H9 (cell line): ENCODE measurements around the gene AIF1L. TPM values are rescaled to one million over a fixed set of nuclear protein-coding genes. Genes with fewer than 3 reads are reported as not detected.

Experiments used
- DNase-seq: peaks from one replicate; pipeline ENCODE4 v3.0.0-alpha.2; 2017
- H2AFZ ChIP-seq: one replicate; pipeline ENCODE4 v1.6.1; 2013; ENCODE audit warnings: mild to moderate bottlenecking, low read length, control low read depth, moderate library complexity
- H2AK5ac ChIP-seq: 2 replicates; pipeline ENCODE4 v1.6.1; 2013; ENCODE audit warnings: low read length, control low read depth, mixed read lengths; ENCODE audit not compliant: insufficient read length
- H2BK120ac ChIP-seq: one replicate; pipeline ENCODE4 v1.6.1; 2013; ENCODE audit warnings: low read depth, mild to moderate bottlenecking, low read length, control low read depth, inconsistent platforms; ENCODE audit not compliant: poor library complexity, severe bottlenecking
- H2BK12ac ChIP-seq: 2 replicates; pipeline ENCODE4 v1.6.1; 2013; ENCODE audit warnings: low read length, control low read depth, mixed read lengths, low read depth; ENCODE audit not compliant: insufficient read length
- H2BK15ac ChIP-seq: 2 replicates; pipeline ENCODE4 v1.6.1; 2013; ENCODE audit warnings: low read depth, low read length, control low read depth
- H2BK20ac ChIP-seq: one replicate; pipeline ENCODE4 v1.6.1; 2013; ENCODE audit warnings: low read depth, mild to moderate bottlenecking, low read length, control low read depth, inconsistent platforms; ENCODE audit not compliant: poor library complexity, severe bottlenecking
- H2BK5ac ChIP-seq: 2 replicates; pipeline ENCODE4 v1.6.1; 2013; ENCODE audit warnings: low read length, control low read depth, mixed read lengths; ENCODE audit not compliant: insufficient read length
- H3K14ac ChIP-seq: 2 replicates; pipeline ENCODE4 v1.6.1; 2013; ENCODE audit warnings: low read length, control low read depth; ENCODE audit not compliant: insufficient read depth
- H3K18ac ChIP-seq: 2 replicates; pipeline ENCODE4 v1.6.1; 2013; ENCODE audit warnings: low read depth, mild to moderate bottlenecking, mixed read lengths, low read length, control low read depth; ENCODE audit not compliant: insufficient read length
- H3K23ac ChIP-seq: 2 replicates; pipeline ENCODE4 v1.6.1; 2013; ENCODE audit warnings: low read length, control low read depth, mixed read lengths, low read depth; ENCODE audit not compliant: insufficient read length
- H3K23me2 ChIP-seq: 2 replicates; pipeline ENCODE4 v1.6.1; 2013; ENCODE audit warnings: low read depth, mild to moderate bottlenecking, mixed read lengths, low read length, control low read depth; ENCODE audit not compliant: insufficient read length, poor library complexity, severe bottlenecking
- H3K27ac ChIP-seq: 2 replicates; pipeline ENCODE4 v1.5.1; 2013; ENCODE audit warnings: low read length, control low read depth, mixed read lengths, low read depth; ENCODE audit not compliant: insufficient read length
- H3K27me3 ChIP-seq: 2 replicates; pipeline ENCODE4 v1.6.1; 2013; ENCODE audit warnings: low read length, control low read depth, inconsistent platforms; ENCODE audit not compliant: insufficient read depth
- H3K4ac ChIP-seq: 2 replicates; pipeline ENCODE4 v1.6.1; 2013; ENCODE audit warnings: low read depth, mild to moderate bottlenecking, control low read depth, inconsistent platforms, low read length, moderate library complexity
- H3K4me1 ChIP-seq: 2 replicates; pipeline ENCODE4 v1.6.1; 2013; ENCODE audit warnings: low read length, control low read depth, inconsistent platforms; ENCODE audit not compliant: insufficient read depth
- H3K4me2 ChIP-seq: 2 replicates; pipeline ENCODE4 v1.6.1; 2013; ENCODE audit warnings: low read length, control low read depth, mixed read lengths; ENCODE audit not compliant: insufficient read length, insufficient read depth
- H3K56ac ChIP-seq: 2 replicates; pipeline ENCODE4 v1.6.1; 2013; ENCODE audit warnings: low read depth, mild to moderate bottlenecking, mixed read lengths, low read length, control low read depth; ENCODE audit not compliant: insufficient read length
- H3K79me1 ChIP-seq: 2 replicates; pipeline ENCODE4 v1.6.1; 2013; ENCODE audit warnings: low read depth, mild to moderate bottlenecking, moderate library complexity, low read length, control low read depth, inconsistent platforms; ENCODE audit not compliant: insufficient read depth, poor library complexity, severe bottlenecking
- H3K79me2 ChIP-seq: 2 replicates; pipeline ENCODE4 v1.6.1; 2013; ENCODE audit warnings: low read length, control low read depth, inconsistent platforms; ENCODE audit not compliant: insufficient read depth
- H3K9ac ChIP-seq: 2 replicates; pipeline ENCODE4 v1.6.1; 2013; ENCODE audit warnings: low read length, control low read depth, mixed read lengths; ENCODE audit not compliant: insufficient read length; ENCODE audit errors: extremely low read depth
- H3K9me3 ChIP-seq: one replicate; pipeline ENCODE4 v1.6.1; 2013; ENCODE audit warnings: low read depth, low read length, inconsistent platforms; ENCODE audit not compliant: control insufficient read depth
- H3T11ph ChIP-seq: one replicate; pipeline ENCODE4 v1.6.1; 2013; ENCODE audit warnings: mild to moderate bottlenecking, low read length, control low read depth, inconsistent platforms
- H4K20me1 ChIP-seq: one replicate; pipeline ENCODE4 v1.6.1; 2013; ENCODE audit not compliant: control insufficient read depth, insufficient read length, insufficient read depth
- H4K5ac ChIP-seq: 2 replicates; pipeline ENCODE4 v1.6.1; 2013; ENCODE audit warnings: low read depth, mild to moderate bottlenecking, mixed read lengths, low read length, control low read depth; ENCODE audit not compliant: insufficient read length
- H4K8ac ChIP-seq: replicated peaks from 2 replicates; pipeline ENCODE4 v1.6.1; 2013; ENCODE audit warnings: low read length, control low read depth, mixed read lengths, low read depth; ENCODE audit not compliant: insufficient read length
- H4K91ac ChIP-seq: 2 replicates; pipeline ENCODE4 v1.6.1; 2013; ENCODE audit warnings: low read depth, mild to moderate bottlenecking, moderate library complexity, mixed read lengths, low read length, control low read depth; ENCODE audit not compliant: insufficient read length
- H3K27ac Mint-ChIP-seq, 3 experiments: 2 replicates in 2 of 3; 3 replicates in 1 of 3; pipeline ENCODE4 v1.8.0; 2020 to 2021; ENCODE audit warnings: mixed read lengths in 3 of 3, mild to moderate bottlenecking in 1 of 3, moderate library complexity in 1 of 3
- H3K27me3 Mint-ChIP-seq: 2 replicates; pipeline ENCODE4 v1.8.0; 2021; ENCODE audit warnings: low read depth, mild to moderate bottlenecking, moderate library complexity, mixed read lengths
- H3K36me3 Mint-ChIP-seq, 3 experiments: 2 replicates in 2 of 3; 3 replicates in 1 of 3; pipeline ENCODE4 v1.8.0; 2020 to 2021; ENCODE audit warnings: low read depth in 3 of 3, mixed read lengths in 3 of 3; ENCODE audit not compliant: insufficient read depth in 1 of 3
- H3K4me1 Mint-ChIP-seq, 2 experiments: 2 replicates each; pipeline ENCODE4 v1.8.0; 2020; ENCODE audit warnings: mixed read lengths in 2 of 2
- H3K4me3 Mint-ChIP-seq, 2 experiments: 2 replicates in 1 of 2; 3 replicates in 1 of 2; pipeline ENCODE4 v1.8.0; 2020 to 2021; ENCODE audit warnings: mild to moderate bottlenecking in 2 of 2, mixed read lengths in 2 of 2, moderate library complexity in 1 of 2
- H3K9me3 Mint-ChIP-seq, 2 experiments: 2 replicates in 1 of 2; 3 replicates in 1 of 2; pipeline ENCODE4 v1.8.0; 2020; ENCODE audit warnings: mild to moderate bottlenecking in 2 of 2, mixed read lengths in 2 of 2, moderate library complexity in 1 of 2
- CTCF ChIP-seq: fragments of 200-600 bp; sonication (generic); conservative IDR thresholded peaks from 3 replicates; pipeline ENCODE4 v1.8.0; 2021; ENCODE audit warnings: antibody characterized with exemption, mild to moderate bottlenecking
- WGBS: extraction: QIAGEN DNeasy Blood & Tissue Kit; methylation state at CpG from one replicate; pipeline ENCODE4 v1.1.7; 2013; ENCODE audit warnings: missing lambda C conversion rate, low lambda C conversion rate, mixed read lengths; ENCODE audit not compliant: insufficient read length; ENCODE audit errors: extremely low coverage; 5-methylcytosine and 5-hydroxymethylcytosine counted together
- total RNA-seq: library from RNA; stranded (reverse); gene quantifications from 2 replicates; pipeline ENCODE4 v1.2.1, GENCODE V29; 2021

The AIF1L gene
- total RNA-seq, 1 experiment from 2014 or later, result 122 TPM

GRCh38 chr9:131098391-131099101 is 2.2 kb downstream of the AIF1L start:
- WGBS, result no CpG with 5 or more reads among the region's 13 CpGs
- H3K4me3 Mint-ChIP-seq, result peak overlapping the region; percentile 78 to 82
- H2BK12ac ChIP-seq, result no peak overlapping the region
- no peak overlapping the region for H2BK15ac ChIP-seq
- H3K9ac ChIP-seq, result no peak overlapping the region
- no peak overlapping the region for H3K14ac ChIP-seq
- peak overlapping the region; percentile 30 to 75 (median 52); a peak in 3 of 7 replicates for H3K27ac Mint-ChIP-seq
- no peak for DNase-seq
- no peak overlapping the region for H4K91ac ChIP-seq
- H3K23ac ChIP-seq, result no peak overlapping the region
- H3K4me2 ChIP-seq, result no peak overlapping the region
- H3K23me2 ChIP-seq, result peaks cover 3% of the 10 kb centered on the region
- H3K56ac ChIP-seq, result no peak overlapping the region
- H4K20me1 ChIP-seq, result no peaks in the 10 kb centered on the region
- H2BK5ac ChIP-seq, result no peak overlapping the region
- H2AK5ac ChIP-seq, result no peak overlapping the region
- H2BK120ac ChIP-seq, result no peak overlapping the region
- no peaks in the 10 kb centered on the region for H3K9me3 ChIP-seq
- no peak overlapping the region for H3K27ac ChIP-seq
- H2AFZ ChIP-seq, result no peak overlapping the region
- H3K9me3 Mint-ChIP-seq, result no peaks in the 10 kb centered on the region; a peak in 2 of 5 replicates
- no peak overlapping the region for H3K4ac ChIP-seq
- H2BK20ac ChIP-seq, result no peak overlapping the region
- no peak overlapping the region for H4K5ac ChIP-seq
- H3K27me3 ChIP-seq, result no peaks in the 10 kb centered on the region
- H4K8ac ChIP-seq, result no peak overlapping the region
- peaks cover 51 to 60% of the 10 kb centered on the region in 2 experiments for H3K4me1 Mint-ChIP-seq
- H3K27me3 Mint-ChIP-seq, result peaks cover 23% of the 10 kb centered on the region
- no peaks in the 10 kb centered on the region; the same call in 1 of the 2 replicates for H3K79me2 ChIP-seq
- peaks cover 9 to 36% (median 22%) of the 10 kb centered on the region in 3 experiments; a peak in 6 of 7 replicates for H3K36me3 Mint-ChIP-seq
- no peak overlapping the region for H3K18ac ChIP-seq
- H3K79me1 ChIP-seq, result no peaks in the 10 kb centered on the region
- TF ChIP-seq CTCF, result no peak
- peaks cover 17% of the 10 kb centered on the region; the same call in 1 of the 2 replicates for H3K4me1 ChIP-seq
- H3T11ph ChIP-seq, result no peak overlapping the region
